HUES64 (cell line): ENCODE data around the gene ASB18.

ENCODE experiments used
- H3K27ac ChIP-seq: 2 replicates; pipeline ENCODE4 v1.7.0; 2013; ENCODE audit warnings: low read depth, low read length, inconsistent platforms
- H3K27me3 ChIP-seq: 2 replicates; pipeline ENCODE4 v1.6.1; 2013; ENCODE audit warnings: mild to moderate bottlenecking, low read length; ENCODE audit not compliant: insufficient read depth
- H3K36me3 ChIP-seq: 2 replicates; pipeline ENCODE4 v1.6.1; 2013; ENCODE audit warnings: mild to moderate bottlenecking, low read length; ENCODE audit not compliant: insufficient read depth
- H3K4me1 ChIP-seq: 2 replicates; pipeline ENCODE4 v1.6.1; 2013; ENCODE audit warnings: mild to moderate bottlenecking, low read length, moderate library complexity; ENCODE audit not compliant: insufficient read depth
- H3K4me3 ChIP-seq: 2 replicates; pipeline ENCODE4 v1.5.1; 2013; ENCODE audit warnings: mild to moderate bottlenecking, low read length, moderate library complexity
- H3K9ac ChIP-seq: 2 replicates; pipeline ENCODE4 v1.6.1; 2013; ENCODE audit warnings: mild to moderate bottlenecking, low read depth, low read length
- H3K9me3 ChIP-seq: 2 replicates; pipeline ENCODE4 v1.6.1; 2013; ENCODE audit warnings: low read depth, low read length; ENCODE audit not compliant: insufficient read depth
- WGBS: fragments of 150-250, 120-280 bp; methylation state at CpG from one replicate; pipeline ENCODE4 v1.1.7; 2013; ENCODE audit warnings: missing lambda C conversion rate; 5-methylcytosine and 5-hydroxymethylcytosine counted together

Gene ASB18

DNA sequence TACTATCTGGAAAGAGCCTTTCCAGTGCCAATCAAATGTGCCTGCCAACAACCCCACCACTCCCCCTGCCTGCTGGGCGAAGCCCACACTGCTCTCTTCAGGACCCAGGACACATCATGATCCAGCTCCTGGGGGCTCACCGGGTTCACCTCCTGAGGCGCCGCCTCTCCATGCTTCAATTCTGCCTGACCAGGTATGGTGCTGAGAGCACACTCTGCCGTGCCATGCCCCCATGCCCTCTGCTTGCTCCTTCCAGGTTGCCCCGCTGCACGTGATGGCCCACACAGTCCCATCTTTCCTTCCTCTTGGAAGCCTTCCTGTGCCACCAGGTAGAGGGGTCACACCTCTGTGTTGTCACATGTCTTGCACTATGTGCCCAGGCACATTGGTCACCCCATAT, 47.5 kb downstream of the ASB18 start:
- Histone ChIP-seq H3K4me1 (no peaks in the 10 kb centered on the region), H3K27ac (no peak overlapping the region), H3K36me3 (no peaks in the 10 kb centered on the region), H3K9ac (no peak overlapping the region), H3K4me3 (no peak overlapping the region), H3K9me3 (no peaks in the 10 kb centered on the region), H3K27me3 (no peaks in the 10 kb centered on the region)
- 95% methylated on average over 7 of the region's 7 CpGs for WGBS

DNA sequence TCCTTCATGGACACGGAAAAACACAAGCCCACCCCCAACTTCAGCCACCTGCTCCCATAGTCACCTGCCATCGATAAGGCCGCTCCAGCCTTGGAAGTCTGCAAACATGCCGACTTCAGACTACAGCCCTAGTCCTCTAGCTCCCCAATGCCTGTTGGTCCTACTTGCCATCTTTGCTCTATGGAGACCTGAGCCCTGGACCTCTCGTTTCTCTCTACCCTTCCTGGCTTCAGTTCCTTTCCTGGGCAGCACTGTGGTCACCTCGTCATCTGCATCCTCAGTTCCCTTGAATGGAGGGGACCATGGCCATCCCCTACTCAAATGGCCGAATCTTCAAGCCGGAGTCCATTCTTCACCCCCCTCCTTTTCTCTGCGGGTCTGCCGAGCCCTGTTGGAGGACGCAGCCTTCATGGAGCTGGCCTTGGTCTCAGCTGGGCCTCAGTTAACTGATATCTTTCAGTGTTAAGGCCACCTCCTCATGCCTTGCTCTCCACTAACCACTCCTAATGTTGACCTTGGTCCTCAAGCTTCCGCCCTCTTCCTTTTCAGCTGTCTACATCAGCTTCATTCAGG, 48.4 kb downstream of the ASB18 start:
- 95% methylated on average over 12 of the region's 12 CpGs for WGBS
- H3K27me3 ChIP-seq: no peaks in the 10 kb centered on the region
- H3K9ac ChIP-seq: no peak overlapping the region
- no peak overlapping the region for H3K27ac ChIP-seq
- no peaks in the 10 kb centered on the region for H3K36me3 ChIP-seq
- no peaks in the 10 kb centered on the region for H3K9me3 ChIP-seq
- no peak overlapping the region for H3K4me3 ChIP-seq
- H3K4me1 ChIP-seq: no peaks in the 10 kb centered on the region

DNA sequence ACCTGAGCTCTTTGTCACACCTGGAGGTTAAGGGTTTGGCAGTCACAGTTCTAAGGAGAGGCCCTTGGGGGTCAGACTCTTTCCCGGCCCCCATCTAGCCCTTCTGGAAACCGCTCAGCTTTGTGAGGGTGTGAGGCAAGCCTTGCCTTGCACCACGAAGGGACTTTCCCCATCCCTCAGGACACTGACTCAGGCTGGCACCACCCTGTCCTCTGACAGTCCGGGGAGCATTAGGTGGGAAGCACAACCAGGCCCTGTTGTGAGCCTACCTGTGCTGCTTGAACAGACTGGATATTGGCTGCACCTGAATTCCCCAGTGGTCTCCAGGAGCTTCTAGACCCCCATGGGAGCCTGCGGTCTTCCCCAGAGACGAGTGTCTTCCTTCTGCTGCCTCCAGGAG, 49.0 kb downstream of the ASB18 start:
- Histone ChIP-seq H3K36me3 (no peaks in the 10 kb centered on the region), H3K27ac (no peak overlapping the region), H3K9me3 (no peaks in the 10 kb centered on the region), H3K4me1 (no peaks in the 10 kb centered on the region), H3K27me3 (no peaks in the 10 kb centered on the region), H3K4me3 (no peak overlapping the region), H3K9ac (no peak overlapping the region)
- 80% methylated on average over 6 of the region's 6 CpGs for WGBS

DNA sequence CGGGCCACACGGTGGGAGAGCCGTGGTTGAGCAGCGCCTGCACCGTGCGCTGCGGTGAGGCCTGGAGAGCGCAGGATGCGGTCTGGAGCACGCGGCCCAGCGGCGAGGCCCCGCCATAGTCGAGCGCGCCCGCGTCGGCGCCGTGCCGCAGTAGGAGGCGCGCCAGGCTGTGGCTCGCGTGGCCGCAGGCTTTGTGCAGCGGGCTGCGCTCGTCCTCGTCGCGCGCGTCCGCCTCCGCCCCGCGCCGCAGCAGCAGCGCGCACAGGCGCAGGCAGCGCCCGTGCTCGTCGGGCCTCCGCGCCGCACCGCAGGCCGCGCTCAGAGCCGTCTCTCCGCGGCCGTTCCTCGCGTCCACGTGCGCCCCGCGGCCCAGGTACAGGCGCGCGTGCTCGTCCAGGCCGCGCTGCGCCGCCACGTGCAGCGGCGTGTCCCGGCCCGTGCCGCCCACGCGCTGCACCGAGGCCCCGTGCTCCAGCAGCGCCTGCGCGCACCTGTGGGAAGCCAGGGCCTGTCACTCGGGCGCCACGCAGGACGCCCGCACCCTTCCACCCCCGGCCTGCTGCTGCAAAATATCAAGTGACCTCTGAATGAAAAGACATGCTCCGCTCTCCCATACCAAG, 49.7 kb downstream of the ASB18 start:
- Histone ChIP-seq H3K27ac (no peak overlapping the region), H3K36me3 (no peaks in the 10 kb centered on the region), H3K27me3 (no peaks in the 10 kb centered on the region), H3K9ac (no peak overlapping the region), H3K9me3 (no peaks in the 10 kb centered on the region), H3K4me1 (no peaks in the 10 kb centered on the region), H3K4me3 (no peak overlapping the region)
- WGBS: 97% methylated on average over 92 of the region's 92 CpGs

DNA sequence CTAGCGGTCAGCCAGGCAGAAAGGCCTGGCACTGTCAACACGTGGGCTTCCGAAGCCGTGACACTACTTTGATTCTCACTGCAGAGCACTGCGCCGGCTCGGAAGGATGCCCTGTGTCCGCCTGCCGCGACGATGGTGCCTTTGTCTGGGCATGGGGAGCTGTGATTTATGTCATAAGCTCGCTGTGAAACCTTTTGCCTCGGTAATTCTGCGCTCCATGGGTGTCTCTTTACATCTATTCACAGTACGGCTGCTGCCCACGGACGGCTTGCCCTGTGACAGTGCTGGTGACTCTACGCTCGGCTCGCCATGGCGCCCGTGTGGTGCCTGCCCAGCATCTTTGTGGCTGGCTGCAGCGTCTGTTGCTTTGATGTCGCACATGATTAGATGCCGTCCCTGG, 52.9 kb downstream of the ASB18 start:
- Histone ChIP-seq H3K9ac (no peak overlapping the region), H3K27me3 (no peaks in the 10 kb centered on the region), H3K4me3 (no peak overlapping the region), H3K27ac (no peak overlapping the region), H3K4me1 (no peaks in the 10 kb centered on the region), H3K9me3 (no peaks in the 10 kb centered on the region), H3K36me3 (no peaks in the 10 kb centered on the region)
- WGBS: 94% methylated on average over 25 of the region's 25 CpGs

DNA sequence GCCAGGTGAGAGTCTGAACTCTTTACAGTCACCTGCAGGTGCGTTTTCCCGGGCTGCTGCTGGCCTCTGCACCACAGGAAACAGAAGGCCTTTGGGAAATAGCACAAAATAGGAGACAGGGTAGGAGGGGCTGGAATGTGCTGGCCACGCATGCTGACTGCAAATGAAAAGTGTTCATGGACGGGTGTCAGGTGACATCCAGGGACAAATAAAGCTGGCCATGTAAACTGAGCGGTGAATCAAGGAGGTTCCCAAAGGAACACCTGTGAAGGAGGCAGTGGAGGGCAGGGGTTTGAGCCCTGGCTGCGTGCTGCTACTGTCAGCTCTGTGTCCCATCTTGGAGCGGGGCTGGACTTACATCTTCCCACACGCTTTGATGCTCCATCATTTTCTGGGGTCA, 53.7 kb downstream of the ASB18 start:
- H3K27ac ChIP-seq: no peak overlapping the region
- no peaks in the 10 kb centered on the region for H3K4me1 ChIP-seq
- no peaks in the 10 kb centered on the region for H3K27me3 ChIP-seq
- no peak overlapping the region for H3K9ac ChIP-seq
- no peaks in the 10 kb centered on the region for H3K36me3 ChIP-seq
- no peak overlapping the region for H3K4me3 ChIP-seq
- WGBS: 90% methylated on average over 8 of the region's 8 CpGs
- H3K9me3 ChIP-seq: no peaks in the 10 kb centered on the region

DNA sequence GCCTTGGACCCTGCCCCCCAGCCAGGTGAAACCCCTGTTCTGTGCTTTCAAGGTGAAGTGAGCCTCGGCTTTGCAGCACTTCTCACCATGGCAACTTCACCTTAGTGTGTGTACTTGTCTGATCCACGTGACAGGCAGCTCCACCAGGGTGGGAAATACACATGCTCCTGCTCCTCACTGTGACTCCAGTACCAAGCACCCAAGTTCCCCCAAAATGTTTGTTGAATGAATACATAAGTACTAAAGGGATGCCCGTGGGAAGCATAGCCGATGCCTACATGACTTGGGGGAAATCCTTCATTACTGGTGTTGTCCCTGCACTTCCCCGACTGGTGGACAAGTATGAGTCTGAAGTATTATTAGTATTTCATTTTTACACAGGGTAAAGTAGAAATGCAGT, 54.2 kb downstream of the ASB18 start:
- Histone ChIP-seq H3K36me3 (no peaks in the 10 kb centered on the region), H3K9ac (no peak overlapping the region), H3K4me1 (no peaks in the 10 kb centered on the region), H3K9me3 (no peaks in the 10 kb centered on the region), H3K27me3 (no peaks in the 10 kb centered on the region), H3K4me3 (no peak overlapping the region), H3K27ac (no peak overlapping the region)
- 87% methylated on average over 5 of the region's 5 CpGs for WGBS

DNA sequence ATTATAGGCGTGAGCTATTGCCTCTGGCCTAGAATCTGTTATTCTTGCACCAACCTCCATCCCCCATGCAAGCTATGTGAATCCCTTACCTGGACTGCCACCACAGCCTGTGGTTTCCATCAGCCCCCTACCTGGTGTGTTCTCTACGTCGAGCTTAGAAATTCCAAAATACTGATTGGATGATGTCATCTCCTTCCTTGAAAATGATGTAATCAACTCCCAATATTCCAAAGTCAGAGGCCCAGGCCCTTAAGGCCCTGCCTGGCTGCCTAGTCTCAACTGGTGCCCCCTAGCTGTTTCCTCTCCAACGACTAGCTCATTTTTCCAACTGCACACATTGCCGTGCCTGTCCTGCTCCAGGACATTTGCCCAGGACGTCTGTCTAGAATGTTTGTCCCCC, 54.7 kb downstream of the ASB18 start:
- no peaks in the 10 kb centered on the region for H3K27me3 ChIP-seq
- H3K4me3 ChIP-seq: no peak overlapping the region
- H3K9ac ChIP-seq: no peak overlapping the region
- no peak overlapping the region for H3K27ac ChIP-seq
- no peaks in the 10 kb centered on the region for H3K36me3 ChIP-seq
- WGBS: 80% methylated on average over 6 of the region's 6 CpGs
- H3K4me1 ChIP-seq: no peaks in the 10 kb centered on the region
- H3K9me3 ChIP-seq: no peaks in the 10 kb centered on the region

DNA sequence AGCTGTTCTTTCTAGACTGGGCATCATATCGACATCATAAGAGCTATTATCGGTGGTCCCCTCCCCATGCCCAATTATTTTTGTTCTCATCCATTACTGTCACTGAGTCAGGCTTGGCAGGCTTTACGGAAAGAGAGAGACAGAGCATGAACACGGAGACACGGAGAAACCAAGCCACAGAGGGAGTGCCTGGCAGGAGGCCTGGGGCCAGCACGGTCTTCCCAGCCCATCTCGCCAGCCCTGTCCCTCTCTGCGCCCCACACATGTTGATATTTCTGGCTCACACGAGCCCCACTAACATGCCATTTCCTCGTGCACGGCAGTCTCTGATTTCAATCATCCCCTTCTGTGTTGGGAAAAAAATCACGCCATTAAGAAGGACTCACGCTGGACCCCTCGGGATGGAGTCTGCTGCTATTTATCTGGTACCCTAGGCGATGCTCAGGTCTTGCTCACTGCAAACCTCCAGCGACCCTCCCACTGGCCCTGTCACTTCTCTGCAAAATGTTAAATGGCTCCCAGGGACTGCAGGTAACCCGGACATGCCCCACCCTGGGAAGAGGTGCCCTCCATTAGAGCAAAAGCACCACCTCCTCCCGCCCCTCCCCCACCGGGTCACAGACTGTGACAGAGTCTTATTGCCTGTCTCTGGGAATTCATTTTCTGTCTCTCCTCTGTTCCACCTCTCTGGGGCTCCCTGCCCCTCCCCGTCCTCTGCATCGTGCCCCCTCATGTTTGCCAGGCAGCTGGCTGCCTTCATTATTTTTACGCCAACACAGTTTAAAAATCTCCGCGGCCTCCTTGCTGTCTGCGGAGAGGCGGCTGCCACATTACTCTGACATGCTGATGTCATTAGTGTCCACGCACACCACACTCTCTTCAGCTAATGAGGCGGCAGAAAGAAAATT, 55.9 kb downstream of the ASB18 start:
- WGBS: 86% methylated on average over 27 of the region's 28 CpGs
- Histone ChIP-seq H3K27me3 (no peaks in the 10 kb centered on the region), H3K4me3 (no peak overlapping the region), H3K36me3 (no peaks in the 10 kb centered on the region), H3K9me3 (no peaks in the 10 kb centered on the region), H3K4me1 (no peaks in the 10 kb centered on the region), H3K9ac (no peak overlapping the region), H3K27ac (no peak overlapping the region)

DNA sequence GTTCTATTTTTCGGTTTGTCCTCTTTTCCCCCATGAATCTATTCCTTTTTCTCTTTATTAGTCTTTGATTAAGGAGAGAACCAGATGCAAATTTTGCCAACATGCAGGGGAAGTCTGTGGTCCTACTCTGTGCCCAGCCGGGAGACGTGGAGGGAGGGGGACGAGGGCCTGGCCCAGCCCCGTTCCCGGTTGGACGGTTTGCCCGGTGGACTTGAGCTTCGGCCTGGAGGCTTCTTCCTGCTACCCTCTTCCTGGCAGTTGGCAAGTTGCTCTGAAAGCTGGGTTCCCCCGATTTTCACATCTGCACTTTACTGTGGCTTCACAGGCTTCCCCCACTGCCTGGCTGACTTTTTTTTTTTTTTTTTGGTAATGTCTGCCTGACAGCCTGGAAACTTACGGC, 56.7 kb downstream of the ASB18 start:
- Histone ChIP-seq H3K9ac (no peak overlapping the region), H3K27me3 (no peaks in the 10 kb centered on the region), H3K4me3 (no peak overlapping the region), H3K27ac (no peak overlapping the region), H3K36me3 (no peaks in the 10 kb centered on the region), H3K9me3 (no peaks in the 10 kb centered on the region), H3K4me1 (no peaks in the 10 kb centered on the region)
- WGBS: 91% methylated on average over 11 of the region's 11 CpGs

DNA sequence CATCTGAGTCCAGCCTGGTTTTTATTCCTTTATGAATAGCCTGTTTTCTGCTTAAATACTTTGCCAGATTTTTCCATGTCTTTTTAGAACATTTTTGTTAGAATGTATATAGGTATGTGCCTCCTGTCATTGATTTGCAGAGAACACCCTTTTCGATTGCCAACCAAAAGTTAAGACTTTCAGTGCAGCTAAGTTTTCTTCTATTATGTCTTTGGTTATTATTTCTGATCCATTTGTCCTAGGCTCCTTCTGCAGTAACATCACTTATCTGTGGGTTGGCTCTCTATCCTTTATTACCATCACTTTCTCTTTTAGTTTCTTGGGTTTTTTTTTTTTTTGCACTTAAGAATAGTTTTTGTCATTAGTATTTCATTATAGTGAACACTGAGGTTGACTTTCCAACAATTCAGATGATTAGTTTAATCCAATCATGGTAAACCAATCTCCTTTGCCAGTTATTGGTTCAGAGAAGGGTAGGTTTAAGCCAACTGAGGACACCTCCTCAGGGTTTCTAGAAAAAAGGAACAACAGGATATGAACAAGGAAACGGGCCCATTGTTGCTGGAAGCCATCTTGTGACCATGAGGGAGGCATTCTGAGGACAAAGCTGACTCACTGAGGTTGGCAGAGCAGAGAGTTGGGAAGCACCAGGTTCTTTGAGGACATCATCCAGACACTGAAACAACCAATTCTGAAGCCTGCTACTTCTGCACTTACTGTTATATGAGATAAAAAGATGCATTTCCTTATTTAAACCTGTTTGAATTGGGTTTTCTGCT, 58.1 kb downstream of the ASB18 start:
- no peak overlapping the region for H3K4me3 ChIP-seq
- H3K27me3 ChIP-seq: no peaks in the 10 kb centered on the region
- no peaks in the 10 kb centered on the region for H3K36me3 ChIP-seq
- H3K9me3 ChIP-seq: no peaks in the 10 kb centered on the region
- H3K9ac ChIP-seq: no peak overlapping the region
- H3K4me1 ChIP-seq: no peaks in the 10 kb centered on the region
- 93% methylated on average over 2 of the region's 2 CpGs for WGBS
- no peak overlapping the region for H3K27ac ChIP-seq
